Dorsolateral prefrontal cortex (tissue), 118 donors: ENCODE data around the gene KBTBD2. TPM values are rescaled to one million over a fixed set of nuclear protein-coding genes. Genes with fewer than 3 reads are reported as not detected.

ENCODE experiments used
- total RNA-seq, 120 experiments: library from RNA; stranded (reverse); gene quantifications; one replicate each; pipeline versions ENCODE4 v1.2.3 to v1.2.4, GENCODE V29; 2022

KBTBD2 gene
- total RNA-seq, 120 experiments from 2014 or later: 29.1 to 48.6 (median 40.9) TPM

Other genes with a start within 250 kb of the KBTBD2 start
- 10 to 100 TPM; 35.3 to 82.7 (median 58.0) TPM for gene FKBP9, start 65.7 kb upstream of the KBTBD2 start, total RNA-seq
- 10 to 100 TPM; 14.8 to 38.5 (median 23.8) TPM for gene NT5C3A, start 171.0 kb upstream of the KBTBD2 start, total RNA-seq
- gene RP9, start 217.6 kb upstream of the KBTBD2 start, total RNA-seq: 10 to 100 TPM in 91 of 120 experiments, 1 to 10 TPM in 29; 5.9 to 25.1 (median 11.4) TPM
- gene BBS9, start 237.8 kb upstream of the KBTBD2 start, total RNA-seq: 10 to 100 TPM; 23.0 to 66.1 (median 39.1) TPM